Measurements from ENCODE around the gene LRP1B.

DNA sequence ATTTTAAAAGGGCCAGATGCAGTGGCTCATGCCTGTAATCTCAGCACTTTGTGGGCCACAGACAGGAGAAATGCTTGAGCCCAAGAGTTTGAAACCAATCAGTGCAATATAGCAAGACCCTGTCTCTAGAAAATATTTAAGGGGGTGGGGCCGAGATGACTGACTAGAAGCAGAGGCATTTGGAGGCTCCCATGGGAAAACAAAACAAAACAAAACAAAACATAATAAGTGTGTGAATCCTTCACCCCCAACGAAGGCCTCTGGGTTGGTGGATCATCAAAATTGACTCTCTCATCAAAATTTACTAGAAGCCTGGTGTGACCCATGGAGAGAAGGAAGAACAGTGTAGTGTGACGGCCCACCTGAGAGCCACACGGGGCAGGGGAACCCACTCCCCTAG is 560.9 kb downstream of the LRP1B start:
- TF ChIP-seq CTCF (IDR thresholded peaks at IDR 0.05), result no peak
- no peak for TF ChIP-seq POLR2A (IDR thresholded peaks at IDR 0.05)

Measured in thyroid gland (tissue), 4 donors.